Esophagus muscularis mucosa (tissue), 4 donors: ENCODE results near the gene SPATA13. TPM values are rescaled to one million over a fixed set of nuclear protein-coding genes. Genes with fewer than 3 reads are reported as not detected.

Experiments
- DNase-seq: peaks from one replicate; pipeline ENCODE4 v3.0.0-alpha.2; 2017; ENCODE audit errors: extremely low spot score
- H3K27ac ChIP-seq, 4 donors: fragments of 200-600 bp; sonication (generic); replicated peaks in 1 of 4; 1 replicate in 3 of 4; 2 replicates in 1 of 4; pipeline ENCODE4 v1.5.1; 2016 to 2019; ENCODE audit warnings: mild to moderate bottlenecking in 1 of 4
- H3K27me3 ChIP-seq, 4 donors: fragments of 200-600 bp; sonication (generic); one replicate each; pipeline versions ENCODE4 v1.5.1 to v1.6.0; 2016 to 2019
- H3K36me3 ChIP-seq, 4 donors: fragments of 200-600 bp; sonication (generic); one replicate each; pipeline ENCODE4 v1.5.1; 2016 to 2019
- H3K4me1 ChIP-seq, 4 donors: fragments of 200-600 bp; sonication (generic); one replicate each; pipeline ENCODE4 v1.5.1; 2016 to 2019
- H3K4me3 ChIP-seq, 4 donors: fragments of 200-600 bp; sonication (generic); 1 replicate in 2 of 4; 2 replicates in 2 of 4; pipeline ENCODE4 v1.5.1; 2016 to 2019; ENCODE audit warnings: mild to moderate bottlenecking in 4 of 4, moderate library complexity in 1 of 4
- H3K9me3 ChIP-seq, 4 donors: fragments of 200-600 bp; sonication (generic); 1 replicate in 3 of 4; 2 replicates in 1 of 4; pipeline ENCODE4 v1.5.1; 2016 to 2019
- EP300 ChIP-seq: sonication (generic); formaldehyde crosslinking; IDR thresholded peaks from one replicate; pipeline ENCODE4 v1.6.1; 2017; ENCODE audit warnings: antibody characterized with exemption
- POLR2A ChIP-seq: fragments of 450-650 bp; IDR thresholded peaks from one replicate; pipeline ENCODE4 v1.6.1; 2017; ENCODE audit warnings: antibody characterized with exemption, moderate library complexity, mild to moderate bottlenecking, low read depth
- POLR2AphosphoS5 ChIP-seq, 2 donors: sonication (generic); formaldehyde crosslinking; IDR thresholded peaks; one replicate each; pipeline ENCODE4 v1.6.1; 2017; ENCODE audit warnings: antibody characterized with exemption in 2 of 2
- WGBS: methylation state at CpG from one replicate; pipeline ENCODE4 v1.1.5; 2018; 5-methylcytosine and 5-hydroxymethylcytosine counted together
- intact Hi-C: fragments of 100-400 bp; cut with DNase I; formaldehyde crosslinking; loops from one replicate; pipeline ENCODE4 v1.15.1; 2023
- total RNA-seq, 4 donors: library from RNA; depleted of rRNA; stranded (reverse); fragments of >200 nt; gene quantifications; one replicate each; pipeline versions ENCODE4 v1.1.0 to v1.2.1, GENCODE V29; 2016
- TF ChIP-seq, protein P1 (sequence below), 3 experiments: fragments of 200-600 bp in 2 of 3; fragments of 450-650 bp in 1 of 3; sonication (generic) in 2 of 3; IDR thresholded peaks; one replicate each; pipeline ENCODE4 v1.5.1; 2017 to 2019; ENCODE audit warnings: antibody characterized with exemption in 3 of 3, mild to moderate bottlenecking in 2 of 3, moderate library complexity in 1 of 3

The SPATA13 gene
- total RNA-seq, 4 donors from 2014 or later, result 9.1 to 21.6 (median 17.1) TPM

DNA sequence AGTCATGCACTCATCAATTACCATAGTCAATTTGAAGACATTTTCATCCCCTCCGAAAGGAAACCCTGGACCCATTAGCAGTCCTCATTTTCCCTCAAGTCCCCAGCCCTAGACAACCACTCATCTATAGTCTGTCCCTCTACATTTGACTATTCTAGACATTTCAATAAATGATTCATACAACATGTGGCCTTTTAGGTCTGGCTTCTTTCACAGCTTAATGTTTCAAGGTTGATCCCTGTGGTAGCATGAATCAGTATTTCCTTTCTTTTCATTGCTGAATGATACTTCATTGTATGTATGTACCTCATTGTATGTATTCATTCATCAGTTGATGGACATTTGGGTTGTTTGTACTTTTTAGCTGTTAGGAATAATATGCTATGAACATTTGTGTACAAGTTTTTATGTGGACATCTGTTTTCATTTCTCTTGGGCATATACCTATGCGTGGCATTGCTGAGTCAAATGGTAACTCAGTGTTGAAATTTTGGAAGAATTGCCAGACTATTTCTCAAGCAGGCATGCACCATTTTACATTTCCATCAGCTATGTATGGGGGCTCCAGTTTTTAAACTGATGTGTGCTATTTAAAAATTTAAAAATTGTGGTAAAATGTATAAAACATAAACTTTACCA lies 18.4 kb downstream of the SPATA13 start:
- no peaks in the 10 kb centered on the region for H3K4me1 ChIP-seq
- H3K4me3 ChIP-seq, result no peak overlapping the region
- TF ChIP-seq EP300, result no peak
- TF ChIP-seq, protein P1, sequence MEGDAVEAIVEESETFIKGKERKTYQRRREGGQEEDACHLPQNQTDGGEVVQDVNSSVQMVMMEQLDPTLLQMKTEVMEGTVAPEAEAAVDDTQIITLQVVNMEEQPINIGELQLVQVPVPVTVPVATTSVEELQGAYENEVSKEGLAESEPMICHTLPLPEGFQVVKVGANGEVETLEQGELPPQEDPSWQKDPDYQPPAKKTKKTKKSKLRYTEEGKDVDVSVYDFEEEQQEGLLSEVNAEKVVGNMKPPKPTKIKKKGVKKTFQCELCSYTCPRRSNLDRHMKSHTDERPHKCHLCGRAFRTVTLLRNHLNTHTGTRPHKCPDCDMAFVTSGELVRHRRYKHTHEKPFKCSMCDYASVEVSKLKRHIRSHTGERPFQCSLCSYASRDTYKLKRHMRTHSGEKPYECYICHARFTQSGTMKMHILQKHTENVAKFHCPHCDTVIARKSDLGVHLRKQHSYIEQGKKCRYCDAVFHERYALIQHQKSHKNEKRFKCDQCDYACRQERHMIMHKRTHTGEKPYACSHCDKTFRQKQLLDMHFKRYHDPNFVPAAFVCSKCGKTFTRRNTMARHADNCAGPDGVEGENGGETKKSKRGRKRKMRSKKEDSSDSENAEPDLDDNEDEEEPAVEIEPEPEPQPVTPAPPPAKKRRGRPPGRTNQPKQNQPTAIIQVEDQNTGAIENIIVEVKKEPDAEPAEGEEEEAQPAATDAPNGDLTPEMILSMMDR (IDR thresholded peaks at IDR 0.05), result no peak
- no peak for TF ChIP-seq POLR2A
- no peak for TF ChIP-seq POLR2AphosphoS5 (IDR thresholded peaks at IDR 0.05)
- no peaks in the 10 kb centered on the region for H3K9me3 ChIP-seq
- 93% methylated on average over 2 of the region's 2 CpGs for WGBS
- DNase-seq, result peak; percentile 7
- H3K36me3 ChIP-seq, result no peaks in the 10 kb centered on the region
- H3K27me3 ChIP-seq, result no peaks in the 10 kb centered on the region
- H3K27ac ChIP-seq, result no peak overlapping the region
- intact Hi-C loops, result no loop called here

DNA sequence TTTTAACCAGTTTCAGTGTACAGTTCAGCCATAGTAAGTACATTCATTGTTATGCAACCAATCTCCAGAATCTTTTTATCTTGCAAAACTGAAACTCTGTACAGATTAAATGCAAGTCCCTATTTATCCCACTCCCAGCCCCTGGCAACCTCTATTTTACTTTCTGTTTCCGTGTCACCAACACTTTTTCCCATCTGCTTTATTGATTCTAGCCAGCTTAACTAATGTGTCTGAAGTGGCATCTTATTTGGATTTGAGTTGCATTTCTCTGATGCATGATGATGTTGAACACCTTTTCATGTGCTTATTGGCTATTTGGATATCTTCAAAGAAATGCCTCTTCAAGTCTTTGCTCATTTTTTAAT lies 18.9 kb downstream of the SPATA13 start:
- intact Hi-C loops, result no loop called here
- no peaks in the 10 kb centered on the region for H3K36me3 ChIP-seq
- no peak for TF ChIP-seq POLR2AphosphoS5 (IDR thresholded peaks at IDR 0.05)
- TF ChIP-seq EP300, result no peak
- TF ChIP-seq POLR2A, result no peak
- TF ChIP-seq, protein P1 (IDR thresholded peaks at IDR 0.05), result no peak

GRCh38 chr13:24180750-24181377 lies 20.3 kb downstream of the SPATA13 start:
- H3K27ac ChIP-seq, result no peak overlapping the region
- intact Hi-C loops, result no loop called here
- no peaks in the 10 kb centered on the region for H3K9me3 ChIP-seq
- no peak overlapping the region for H3K4me3 ChIP-seq
- no peaks in the 10 kb centered on the region for H3K36me3 ChIP-seq
- H3K4me1 ChIP-seq, result no peaks in the 10 kb centered on the region
- peak; percentile 14 for DNase-seq
- TF ChIP-seq POLR2AphosphoS5 (IDR thresholded peaks at IDR 0.05), result no peak
- no peak for TF ChIP-seq POLR2A
- TF ChIP-seq EP300, result no peak
- TF ChIP-seq, protein P1 (IDR thresholded peaks at IDR 0.05), result no peak
- 93% methylated on average over 5 of the region's 5 CpGs for WGBS
- no peaks in the 10 kb centered on the region for H3K27me3 ChIP-seq

More for the DNA sequence above, 18.9 kb downstream of the SPATA13 start:
- DNase-seq, result peak; percentile 8
- no peak overlapping the region for H3K4me3 ChIP-seq
- H3K9me3 ChIP-seq, result no peaks in the 10 kb centered on the region
- no peaks in the 10 kb centered on the region for H3K4me1 ChIP-seq
- H3K27me3 ChIP-seq, result no peaks in the 10 kb centered on the region
- 93% methylated on average over 1 of the region's 1 CpG for WGBS
- H3K27ac ChIP-seq, result no peak overlapping the region

GRCh38 chr13:24181991-24182702 lies 21.6 kb downstream of the SPATA13 start:
- intact Hi-C loops, result no loop called here
- no peak overlapping the region for H3K27ac ChIP-seq
- no peaks in the 10 kb centered on the region for H3K27me3 ChIP-seq
- H3K9me3 ChIP-seq, result no peaks in the 10 kb centered on the region
- 91% methylated on average over 4 of the region's 4 CpGs for WGBS
- H3K4me3 ChIP-seq, result no peak overlapping the region
- H3K36me3 ChIP-seq, result no peaks in the 10 kb centered on the region
- peak; percentile 50 for DNase-seq
- H3K4me1 ChIP-seq, result no peaks in the 10 kb centered on the region
- TF ChIP-seq EP300 (no peak), POLR2AphosphoS5 (IDR thresholded peaks at IDR 0.05) (no peak), POLR2A (no peak)
- TF ChIP-seq, protein P1 (IDR thresholded peaks at IDR 0.05), result no peak
